Measurements from ENCODE around the gene MYH6. TPM values are rescaled to one million over a fixed set of nuclear protein-coding genes. Genes with fewer than 3 reads are reported as not detected.

The MYH6 gene
- total and polyA plus RNA-seq, 7 donors = 1.5 to 4.9 (median 3.0) TPM; not detected in 4

- H3K27ac ChIP-seq = no peak overlapping the region
- intact Hi-C loops (cut with DNase I) = no loop called here
- peaks cover 0 to 3% (median 0%) of the 10 kb centered on the region in 3 donors for H3K27me3 ChIP-seq
- H3K4me1 ChIP-seq = no peaks in the 10 kb centered on the region
- TF ChIP-seq EP300 (IDR thresholded peaks at IDR 0.05) = no peak
- no peak for TF ChIP-seq POLR2AphosphoS5 (IDR thresholded peaks at IDR 0.05)
- TF ChIP-seq, protein P1, sequence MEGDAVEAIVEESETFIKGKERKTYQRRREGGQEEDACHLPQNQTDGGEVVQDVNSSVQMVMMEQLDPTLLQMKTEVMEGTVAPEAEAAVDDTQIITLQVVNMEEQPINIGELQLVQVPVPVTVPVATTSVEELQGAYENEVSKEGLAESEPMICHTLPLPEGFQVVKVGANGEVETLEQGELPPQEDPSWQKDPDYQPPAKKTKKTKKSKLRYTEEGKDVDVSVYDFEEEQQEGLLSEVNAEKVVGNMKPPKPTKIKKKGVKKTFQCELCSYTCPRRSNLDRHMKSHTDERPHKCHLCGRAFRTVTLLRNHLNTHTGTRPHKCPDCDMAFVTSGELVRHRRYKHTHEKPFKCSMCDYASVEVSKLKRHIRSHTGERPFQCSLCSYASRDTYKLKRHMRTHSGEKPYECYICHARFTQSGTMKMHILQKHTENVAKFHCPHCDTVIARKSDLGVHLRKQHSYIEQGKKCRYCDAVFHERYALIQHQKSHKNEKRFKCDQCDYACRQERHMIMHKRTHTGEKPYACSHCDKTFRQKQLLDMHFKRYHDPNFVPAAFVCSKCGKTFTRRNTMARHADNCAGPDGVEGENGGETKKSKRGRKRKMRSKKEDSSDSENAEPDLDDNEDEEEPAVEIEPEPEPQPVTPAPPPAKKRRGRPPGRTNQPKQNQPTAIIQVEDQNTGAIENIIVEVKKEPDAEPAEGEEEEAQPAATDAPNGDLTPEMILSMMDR (IDR thresholded peaks at IDR 0.05) = no peak
- TF ChIP-seq POLR2A (IDR thresholded peaks at IDR 0.05) = no peak
- no peaks in the 10 kb centered on the region for H3K36me3 ChIP-seq
- H3K4me3 ChIP-seq = no peak overlapping the region
- peaks cover 0 to 2% (median 0%) of the 10 kb centered on the region in 4 donors for H3K9me3 ChIP-seq
- WGBS, 2 donors = 86 to 97% methylated on average over 1 of the region's 1 CpG
- no peak for DNase-seq
Measured at GRCh38 chr14:23449314-23449713, 41.2 kb upstream of the MYH6 start.

GRCh38 chr14:23447361-23448350 is 39.6 kb upstream of the MYH6 start:
- Histone ChIP-seq H3K9me3 (peaks cover 0 to 2% (median 0%) of the 10 kb centered on the region in 4 donors), H3K36me3 (no peaks in the 10 kb centered on the region), H3K4me1 (no peaks in the 10 kb centered on the region), H3K27ac (no peak overlapping the region), H3K27me3 (peaks cover 0 to 3% (median 0%) of the 10 kb centered on the region in 3 donors), H3K4me3 (no peak overlapping the region)
- DNase-seq = no peak
- intact Hi-C loops (cut with DNase I) = no loop called here
- 21 to 68% methylated on average over 7 of the region's 7 CpGs for WGBS, 2 donors
- no peak for TF ChIP-seq EP300 (IDR thresholded peaks at IDR 0.05)
- TF ChIP-seq, protein P1 (IDR thresholded peaks at IDR 0.05) = no peak
- no peak for TF ChIP-seq POLR2AphosphoS5 (IDR thresholded peaks at IDR 0.05)
- no peak for TF ChIP-seq POLR2A (IDR thresholded peaks at IDR 0.05)

- Histone ChIP-seq H3K4me3 (no peak overlapping the region), H3K36me3 (no peaks in the 10 kb centered on the region), H3K27me3 (peaks cover 0 to 3% (median 0%) of the 10 kb centered on the region in 3 donors), H3K27ac (no peak overlapping the region), H3K4me1 (no peaks in the 10 kb centered on the region), H3K9me3 (no peaks in the 10 kb centered on the region)
- no peak for TF ChIP-seq POLR2AphosphoS5 (IDR thresholded peaks at IDR 0.05)
- no peak for TF ChIP-seq EP300 (IDR thresholded peaks at IDR 0.05)
- TF ChIP-seq POLR2A (IDR thresholded peaks at IDR 0.05) = no peak
- TF ChIP-seq, protein P1 (IDR thresholded peaks at IDR 0.05) = no peak
- intact Hi-C loops (cut with DNase I) = no loop called here
- 29 to 55% methylated on average over 4 of the region's 4 CpGs for WGBS, 2 donors
- DNase-seq = no peak
Measured at GRCh38 chr14:23446291-23446851, 38.3 kb upstream of the MYH6 start.

- DNase-seq = no peak
- Histone ChIP-seq H3K4me3 (no peak overlapping the region), H3K4me1 (no peaks in the 10 kb centered on the region), H3K9me3 (no peaks in the 10 kb centered on the region), H3K27me3 (peaks cover 0 to 3% (median 0%) of the 10 kb centered on the region in 3 donors), H3K27ac (no peak overlapping the region), H3K36me3 (no peaks in the 10 kb centered on the region)
- intact Hi-C loops (cut with DNase I) = no loop called here
- TF ChIP-seq EP300 (IDR thresholded peaks at IDR 0.05) (no peak), POLR2A (IDR thresholded peaks at IDR 0.05) (no peak), POLR2AphosphoS5 (IDR thresholded peaks at IDR 0.05) (no peak)
- TF ChIP-seq, protein P1 (IDR thresholded peaks at IDR 0.05) = no peak
- 77 to 82% methylated on average over 4 of the region's 4 CpGs for WGBS, 2 donors
Measured at GRCh38 chr14:23445773-23446172, 37.7 kb upstream of the MYH6 start.

All from sigmoid colon (tissue), 7 donors.